ENCODE measurements around the gene AP5B1. TPM values are rescaled to one million over a fixed set of nuclear protein-coding genes. Genes with fewer than 3 reads are reported as not detected.

Gene AP5B1
- total and polyA plus RNA-seq, 9 of the 15 experiments (the other 6 are each of a cell fraction or from before 2014, with no cell fraction given) = 0.51 to 24.2 (median 5.1) TPM

DNA sequence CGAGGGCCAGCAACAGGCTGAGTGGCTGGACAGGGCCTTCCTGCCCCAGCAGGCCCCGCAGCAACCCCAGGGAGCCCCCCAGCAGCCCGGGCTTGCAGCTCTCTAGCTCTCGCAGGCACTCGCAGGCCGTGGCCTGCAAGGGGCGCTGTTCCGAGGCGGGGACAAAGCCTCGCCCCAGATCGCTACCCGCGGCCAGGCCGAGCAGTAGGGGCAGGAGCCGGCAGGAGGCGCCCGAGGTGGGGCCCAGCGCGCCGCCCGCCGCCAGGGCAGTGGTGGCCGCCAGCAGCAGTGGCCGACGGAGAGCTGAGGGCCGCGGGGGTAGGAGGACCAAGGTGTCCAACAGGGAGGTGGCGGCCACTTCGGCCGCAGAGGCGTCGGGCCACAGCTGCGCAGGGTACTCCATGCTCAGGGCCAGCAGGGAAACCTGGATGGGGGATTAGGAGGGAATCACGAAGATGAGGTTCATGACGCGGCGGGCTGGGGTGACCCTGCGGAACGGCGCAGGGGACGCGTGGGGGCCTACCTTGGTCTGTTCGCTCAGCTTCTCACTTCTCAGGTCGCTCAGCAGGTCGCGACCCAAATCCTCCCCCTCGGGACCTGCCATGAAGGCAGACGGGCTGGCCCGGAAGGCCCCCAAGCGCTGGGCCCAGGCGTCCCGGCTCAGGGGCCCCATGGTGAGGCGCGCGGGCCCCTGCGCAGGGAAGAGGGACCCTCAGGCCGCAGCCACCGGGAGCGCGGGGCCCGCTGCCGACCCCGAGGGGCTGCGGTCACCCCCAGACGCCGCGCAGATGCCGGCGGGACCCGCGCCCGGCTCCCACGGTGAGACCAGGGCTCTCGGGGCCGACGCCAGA lies 632 bp downstream of the AP5B1 start (continued):
- TF ChIP-seq ZNF707 (CRISPR knock-in tag; conservative IDR thresholded peaks at IDR 0.05) (no peak), MTA1 (IDR thresholded peaks at IDR 0.05; ENCODE audit: borderline replicate concordance) (no peak), TCFL5 (CRISPR knock-in tag; conservative IDR thresholded peaks at IDR 0.05) (no peak), BCL6 (CRISPR knock-in tag; IDR thresholded peaks at IDR 0.05) (no peak), ZNF280B (CRISPR knock-in tag; IDR thresholded peaks at IDR 0.05) (no peak), PURB (CRISPR knock-in tag; IDR thresholded peaks at IDR 0.05; ENCODE audit: low read depth) (no peak), AFF4 (CRISPR knock-in tag; IDR thresholded peaks at IDR 0.05) (peak; percentile 78), ZNF146 (CRISPR knock-in tag; IDR thresholded peaks at IDR 0.05; ENCODE audit: unreplicated experiment) (no peak), ZZZ3 (IDR thresholded peaks at IDR 0.05) (no peak), TAF1 (IDR thresholded peaks at IDR 0.05; ENCODE audit: control insufficient read depth, extremely low read depth, insufficient read depth, low read length, severe bottlenecking) (peak; percentile 80), NRF1 (conservative IDR thresholded peaks at IDR 0.05 in 1 of 2, IDR thresholded peaks at IDR 0.05 in 1 of 2) (peak; percentile 60 to 61), ZNF384 (IDR thresholded peaks at IDR 0.05; ENCODE audit: low read depth, low read length) (peak; percentile 43; the same call in 1 of the 2 replicates), TGIF2 (CRISPR knock-in tag; IDR thresholded peaks at IDR 0.05) (0 out of 2 replicates have a peak, but pooled peaks have one; percentile 33), FOS (IDR thresholded peaks at IDR 0.05; ENCODE audit: extremely low read depth, insufficient read length) (no peak), ZNF592 (IDR thresholded peaks at IDR 0.05) (peak; percentile 77), PML (IDR thresholded peaks at IDR 0.05; ENCODE audit: low read length) (no peak)
